Activated naive CD8-positive, alpha-beta T cell (primary cell): Measurements from ENCODE around the gene ARHGEF7.

ENCODE experiments used
- H3K27ac Mint-ChIP-seq: one replicate; pipeline ENCODE4 v1.8.0; 2021; ENCODE audit warnings: mixed read lengths
- H3K27me3 Mint-ChIP-seq: one replicate; pipeline ENCODE4 v1.8.0; 2021; ENCODE audit warnings: mixed read lengths
- H3K36me3 Mint-ChIP-seq: one replicate; pipeline ENCODE4 v1.8.0; 2021; ENCODE audit warnings: mixed read lengths
- H3K4me1 Mint-ChIP-seq: one replicate; pipeline ENCODE4 v1.8.0; 2021; ENCODE audit warnings: low read depth, mixed read lengths
- H3K4me3 Mint-ChIP-seq: one replicate; pipeline ENCODE4 v1.8.0; 2021; ENCODE audit warnings: mild to moderate bottlenecking, mixed read lengths
- H3K9me3 Mint-ChIP-seq: one replicate; pipeline ENCODE4 v1.8.0; 2021; ENCODE audit warnings: low read depth, mixed read lengths

The ARHGEF7 gene

GRCh38 chr13:111327730-111328573, 212.8 kb downstream of the ARHGEF7 start:
- no peak overlapping the region for H3K4me3 Mint-ChIP-seq
- peaks cover 10% of the 10 kb centered on the region for H3K36me3 Mint-ChIP-seq
- H3K27me3 Mint-ChIP-seq: no peaks in the 10 kb centered on the region
- H3K9me3 Mint-ChIP-seq: peaks cover 3% of the 10 kb centered on the region
- H3K27ac Mint-ChIP-seq: no peak overlapping the region
- peaks cover 7% of the 10 kb centered on the region for H3K4me1 Mint-ChIP-seq

- peaks cover 8% of the 10 kb centered on the region for H3K9me3 Mint-ChIP-seq
- no peak overlapping the region for H3K27ac Mint-ChIP-seq
- peaks cover 15% of the 10 kb centered on the region for H3K36me3 Mint-ChIP-seq
- no peak overlapping the region for H3K4me3 Mint-ChIP-seq
- peaks cover 4% of the 10 kb centered on the region for H3K4me1 Mint-ChIP-seq
- no peaks in the 10 kb centered on the region for H3K27me3 Mint-ChIP-seq
Measured at GRCh38 chr13:111328574-111329410, 213.7 kb downstream of the ARHGEF7 start.

- H3K27ac Mint-ChIP-seq: no peak overlapping the region
Measured at GRCh38 chr13:111329641-111330040, 214.5 kb downstream of the ARHGEF7 start.

GRCh38 chr13:111330066-111330610, 215.0 kb downstream of the ARHGEF7 start:
- H3K36me3 Mint-ChIP-seq: peaks cover 15% of the 10 kb centered on the region
- no peak overlapping the region for H3K27ac Mint-ChIP-seq
- H3K4me3 Mint-ChIP-seq: no peak overlapping the region

More at GRCh38 chr13:111329641-111330040, 214.5 kb downstream of the ARHGEF7 start:
- Mint-ChIP-seq H3K4me1 (no peaks in the 10 kb centered on the region), H3K9me3 (peaks cover 16% of the 10 kb centered on the region), H3K36me3 (peaks cover 15% of the 10 kb centered on the region), H3K4me3 (no peak overlapping the region), H3K27me3 (no peaks in the 10 kb centered on the region)

GRCh38 chr13:111335298-111335697, 220.2 kb downstream of the ARHGEF7 start:
- peaks cover 23% of the 10 kb centered on the region for H3K36me3 Mint-ChIP-seq
- H3K4me3 Mint-ChIP-seq: no peak overlapping the region
- H3K9me3 Mint-ChIP-seq: peaks cover 17% of the 10 kb centered on the region
- H3K27ac Mint-ChIP-seq: no peak overlapping the region
- H3K27me3 Mint-ChIP-seq: no peaks in the 10 kb centered on the region
- no peaks in the 10 kb centered on the region for H3K4me1 Mint-ChIP-seq

More at GRCh38 chr13:111330066-111330610, 215.0 kb downstream of the ARHGEF7 start:
- Mint-ChIP-seq H3K4me1 (no peaks in the 10 kb centered on the region), H3K27me3 (no peaks in the 10 kb centered on the region), H3K9me3 (peaks cover 17% of the 10 kb centered on the region)

- H3K4me3 Mint-ChIP-seq: no peak overlapping the region
- no peaks in the 10 kb centered on the region for H3K27me3 Mint-ChIP-seq
- H3K4me1 Mint-ChIP-seq: no peaks in the 10 kb centered on the region
- no peak overlapping the region for H3K27ac Mint-ChIP-seq
- H3K36me3 Mint-ChIP-seq: peaks cover 20% of the 10 kb centered on the region
- H3K9me3 Mint-ChIP-seq: peaks cover 17% of the 10 kb centered on the region
Measured at GRCh38 chr13:111336666-111337065, 221.6 kb downstream of the ARHGEF7 start.

- Mint-ChIP-seq H3K9me3 (peaks cover 17% of the 10 kb centered on the region), H3K4me1 (no peaks in the 10 kb centered on the region), H3K36me3 (peaks cover 20% of the 10 kb centered on the region), H3K27me3 (no peaks in the 10 kb centered on the region), H3K4me3 (no peak overlapping the region), H3K27ac (no peak overlapping the region)
Measured at GRCh38 chr13:111337206-111337605, 222.1 kb downstream of the ARHGEF7 start.

GRCh38 chr13:111337741-111338140, 222.6 kb downstream of the ARHGEF7 start:
- Mint-ChIP-seq H3K27me3 (no peaks in the 10 kb centered on the region), H3K27ac (no peak overlapping the region), H3K9me3 (peaks cover 16% of the 10 kb centered on the region), H3K4me3 (no peak overlapping the region), H3K4me1 (no peaks in the 10 kb centered on the region), H3K36me3 (peaks cover 16% of the 10 kb centered on the region)

GRCh38 chr13:111338841-111339240, 223.7 kb downstream of the ARHGEF7 start:
- Mint-ChIP-seq H3K27ac (no peak overlapping the region), H3K4me1 (no peaks in the 10 kb centered on the region), H3K27me3 (no peaks in the 10 kb centered on the region)

GRCh38 chr13:111339366-111340143, 224.4 kb downstream of the ARHGEF7 start:
- no peaks in the 10 kb centered on the region for H3K4me1 Mint-ChIP-seq
- peaks cover 10% of the 10 kb centered on the region for H3K36me3 Mint-ChIP-seq
- no peaks in the 10 kb centered on the region for H3K27me3 Mint-ChIP-seq
- peaks cover 2% of the 10 kb centered on the region for H3K9me3 Mint-ChIP-seq
- no peak overlapping the region for H3K27ac Mint-ChIP-seq
- H3K4me3 Mint-ChIP-seq: no peak overlapping the region

More at GRCh38 chr13:111338841-111339240, 223.7 kb downstream of the ARHGEF7 start:
- H3K36me3 Mint-ChIP-seq: peaks cover 10% of the 10 kb centered on the region
- no peak overlapping the region for H3K4me3 Mint-ChIP-seq
- H3K9me3 Mint-ChIP-seq: peaks cover 9% of the 10 kb centered on the region

- peaks cover 4% of the 10 kb centered on the region for H3K36me3 Mint-ChIP-seq
- H3K27me3 Mint-ChIP-seq: no peaks in the 10 kb centered on the region
- no peaks in the 10 kb centered on the region for H3K9me3 Mint-ChIP-seq
- no peaks in the 10 kb centered on the region for H3K4me1 Mint-ChIP-seq
- no peak overlapping the region for H3K27ac Mint-ChIP-seq
- H3K4me3 Mint-ChIP-seq: no peak overlapping the region
Measured at GRCh38 chr13:111341886-111342285, 226.8 kb downstream of the ARHGEF7 start.

- Mint-ChIP-seq H3K27me3 (no peaks in the 10 kb centered on the region), H3K4me3 (no peak overlapping the region), H3K27ac (no peak overlapping the region), H3K9me3 (no peaks in the 10 kb centered on the region), H3K4me1 (no peaks in the 10 kb centered on the region), H3K36me3 (peaks cover 2% of the 10 kb centered on the region)
Measured at GRCh38 chr13:111342721-111343120, 227.6 kb downstream of the ARHGEF7 start.

GRCh38 chr13:111343186-111343805, 228.2 kb downstream of the ARHGEF7 start:
- no peaks in the 10 kb centered on the region for H3K27me3 Mint-ChIP-seq
- no peaks in the 10 kb centered on the region for H3K9me3 Mint-ChIP-seq
- no peak overlapping the region for H3K27ac Mint-ChIP-seq
- peaks cover 2% of the 10 kb centered on the region for H3K36me3 Mint-ChIP-seq
- H3K4me3 Mint-ChIP-seq: no peak overlapping the region
- H3K4me1 Mint-ChIP-seq: no peaks in the 10 kb centered on the region
